Memory B cell (primary cell): Measurements from ENCODE around the gene VKORC1.
A peak's percentile ranks its signal among the peaks of the same experiment; 100 is the strongest.
"Not testable (repeated sequence)": the region's sequence is repeated elsewhere in the genome, so short reads cannot be mapped to it uniquely, and the experiment has no call there.

Source experiments
- ATAC-seq: fragments of 150-1000 bp; cut with Tn5 transposase; 2 replicates; pipeline ENCODE4 v1.10.0; 2021; ENCODE audit warnings: low read depth, mild to moderate bottlenecking, moderate library complexity
- DNase-seq, 2 donors: peaks; one replicate each; pipeline ENCODE4 v3.0.0; 2022; ENCODE audit warnings: low spot score in 2 of 2
- H3K27ac Mint-ChIP-seq: one replicate; pipeline ENCODE4 v1.8.0; 2022; ENCODE audit warnings: mild to moderate bottlenecking, moderate library complexity, mixed read lengths
- H3K27me3 Mint-ChIP-seq: one replicate; pipeline ENCODE4 v1.8.0; 2022; ENCODE audit warnings: mixed read lengths
- H3K36me3 Mint-ChIP-seq: one replicate; pipeline ENCODE4 v1.8.0; 2022; ENCODE audit warnings: mild to moderate bottlenecking, mixed read lengths
- H3K4me1 Mint-ChIP-seq: one replicate; pipeline ENCODE4 v1.8.0; 2022; ENCODE audit warnings: mixed read lengths
- H3K4me3 Mint-ChIP-seq: one replicate; pipeline ENCODE4 v1.8.0; 2022; ENCODE audit warnings: mild to moderate bottlenecking, moderate library complexity, mixed read lengths
- H3K9me3 Mint-ChIP-seq: one replicate; pipeline ENCODE4 v1.8.0; 2022; ENCODE audit warnings: mixed read lengths

Gene VKORC1

GRCh38 chr16:31094424-31095120 is at the start of gene VKORC1:
TSS of gene VKORC1 (minus strand) at chr16:31094797. CDS start at chr16:31094729, 68 bp downstream.
- DNase-seq (peak; percentile 68 to 79), ATAC-seq (peak; percentile 86)
- H3K9me3 Mint-ChIP-seq = no peaks in the 10 kb centered on the region
- no peaks in the 10 kb centered on the region for H3K27me3 Mint-ChIP-seq
- H3K36me3 Mint-ChIP-seq = peaks cover 3% of the 10 kb centered on the region
- peak within 1 kb of the TSS; percentile 91 for H3K27ac Mint-ChIP-seq
- peak within 1 kb of the TSS; percentile 81 for H3K4me3 Mint-ChIP-seq
- peaks cover 17% of the 10 kb centered on the region for H3K4me1 Mint-ChIP-seq

DNA sequence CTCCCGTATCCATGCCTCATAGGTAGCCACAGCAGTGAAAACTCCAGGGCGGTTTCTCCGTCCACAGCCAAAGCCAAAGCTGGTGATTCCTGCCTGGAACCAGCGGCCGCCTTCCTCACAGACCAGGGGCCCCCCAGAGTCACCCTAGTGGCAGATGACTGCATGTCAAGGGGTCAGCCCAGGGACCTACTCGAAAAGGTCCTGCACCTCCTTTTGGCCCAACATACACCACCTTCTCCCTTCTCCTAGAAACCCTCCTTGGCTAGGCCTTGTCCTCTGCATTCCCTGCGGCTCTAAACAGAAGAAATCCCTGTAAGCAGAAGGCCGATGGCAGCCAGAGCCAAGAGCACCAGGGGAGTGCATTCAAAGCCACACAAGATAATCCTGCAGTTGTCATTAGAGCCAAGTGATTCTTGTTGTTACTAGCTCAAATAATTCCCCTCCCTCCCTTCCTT is 49.1 kb upstream of the VKORC1 start:
- Mint-ChIP-seq H3K4me3 (peak overlapping the region; percentile 66), H3K9me3 (no peaks in the 10 kb centered on the region), H3K27me3 (peaks cover 6% of the 10 kb centered on the region), H3K4me1 (peaks cover 6% of the 10 kb centered on the region), H3K27ac (no peak overlapping the region), H3K36me3 (no peaks in the 10 kb centered on the region)
- no peak for ATAC-seq
- no peak for DNase-seq

- Mint-ChIP-seq H3K27me3 (peaks cover 6% of the 10 kb centered on the region), H3K4me1 (peaks cover 6% of the 10 kb centered on the region), H3K36me3 (no peaks in the 10 kb centered on the region), H3K27ac (no peak overlapping the region), H3K9me3 (no peaks in the 10 kb centered on the region), H3K4me3 (peak overlapping the region; percentile 66)
- no peak for DNase-seq
- no peak for ATAC-seq
These were observed 48.6 kb upstream of the VKORC1 start for GRCh38 chr16:31143011-31143693.

DNA sequence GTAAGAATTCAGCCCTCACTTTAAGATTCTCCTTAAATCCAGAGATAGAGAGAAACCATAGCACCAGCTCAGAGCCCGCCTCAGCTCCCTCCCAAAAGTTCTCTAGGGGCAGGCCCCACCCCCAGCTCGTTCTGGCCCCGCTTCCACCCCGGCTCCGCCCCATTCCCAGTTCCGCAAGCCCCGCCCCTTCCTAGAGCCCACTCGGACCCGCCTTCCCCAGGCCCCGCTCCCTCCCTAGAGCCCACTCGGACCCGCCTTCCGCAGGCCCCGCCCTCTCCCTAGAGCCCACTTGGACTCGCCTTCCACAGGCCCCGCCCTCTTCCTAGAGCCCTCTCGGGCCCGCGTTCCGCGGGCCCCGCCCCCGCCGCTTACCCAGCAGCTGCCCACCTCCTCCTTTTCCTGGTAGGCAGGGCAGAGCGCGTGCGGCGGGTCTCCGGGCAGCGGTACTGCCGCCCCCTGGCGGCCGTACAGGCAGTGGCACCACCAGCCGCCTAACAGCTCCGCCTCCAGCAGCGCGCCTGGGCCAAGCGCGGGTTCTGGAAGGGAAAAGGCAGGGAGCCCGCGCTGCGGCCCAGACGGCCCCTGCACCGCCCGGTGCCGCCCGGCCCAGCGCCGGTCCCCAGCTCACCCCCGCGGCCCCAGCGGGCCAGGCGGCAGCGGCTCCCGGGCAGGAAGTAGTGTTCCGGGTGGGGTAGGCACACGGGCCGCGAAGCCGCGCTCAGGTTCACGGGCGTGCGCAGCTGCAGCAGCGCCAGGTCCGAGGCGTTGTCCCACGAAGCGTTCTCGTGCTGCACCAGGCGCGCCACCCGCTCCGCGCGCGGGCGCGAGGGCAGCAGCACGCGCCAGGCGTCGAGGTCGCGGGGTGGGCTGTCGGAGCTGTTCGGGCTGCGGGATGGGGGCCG is 47.8 kb upstream of the VKORC1 start:
- H3K4me1 Mint-ChIP-seq = peaks cover 6% of the 10 kb centered on the region
- peaks cover 4% of the 10 kb centered on the region for H3K27me3 Mint-ChIP-seq
- peak overlapping the region; percentile 76 for H3K27ac Mint-ChIP-seq
- DNase-seq = peak; percentile 88 to 94
- no peaks in the 10 kb centered on the region for H3K9me3 Mint-ChIP-seq
- peak overlapping the region; percentile 81 for H3K4me3 Mint-ChIP-seq
- ATAC-seq = peak; percentile 86
- no peaks in the 10 kb centered on the region for H3K36me3 Mint-ChIP-seq

DNA sequence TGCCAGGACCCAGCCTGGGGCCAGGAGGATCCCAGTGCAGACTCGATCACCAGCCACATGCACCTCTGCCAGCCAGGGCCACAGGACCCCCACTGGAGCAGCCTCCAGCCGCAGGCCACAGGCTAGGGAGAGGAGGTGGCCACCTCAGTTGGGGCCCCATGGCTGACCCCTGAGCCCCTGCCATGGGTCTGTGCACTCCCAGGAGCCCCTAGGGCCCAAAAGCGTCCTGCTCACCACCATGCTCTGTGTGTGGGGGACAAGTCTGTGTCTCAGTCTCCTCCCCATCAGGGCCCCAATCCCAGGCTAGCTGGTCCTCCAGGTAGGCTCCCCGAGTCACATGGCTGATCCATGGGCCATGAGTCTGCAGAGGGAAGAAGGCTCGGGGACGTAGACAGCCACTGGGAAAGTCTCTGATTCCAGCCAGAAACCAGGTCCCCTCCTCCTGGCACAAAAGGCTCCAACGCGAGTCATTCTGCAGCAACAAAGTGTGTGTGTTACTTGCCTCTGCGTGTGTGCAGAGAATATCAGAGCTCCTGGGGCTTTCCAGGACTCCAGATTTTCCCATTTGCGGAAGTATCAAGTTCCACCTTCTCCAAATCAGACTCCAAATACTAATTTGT is 47.0 kb upstream of the VKORC1 start:
- DNase-seq (no peak), ATAC-seq (no peak)
- Mint-ChIP-seq H3K27ac (peak overlapping the region; percentile 76), H3K27me3 (peaks cover 4% of the 10 kb centered on the region), H3K4me3 (peak overlapping the region; percentile 81), H3K4me1 (peaks cover 6% of the 10 kb centered on the region), H3K9me3 (no peaks in the 10 kb centered on the region), H3K36me3 (no peaks in the 10 kb centered on the region)

DNA sequence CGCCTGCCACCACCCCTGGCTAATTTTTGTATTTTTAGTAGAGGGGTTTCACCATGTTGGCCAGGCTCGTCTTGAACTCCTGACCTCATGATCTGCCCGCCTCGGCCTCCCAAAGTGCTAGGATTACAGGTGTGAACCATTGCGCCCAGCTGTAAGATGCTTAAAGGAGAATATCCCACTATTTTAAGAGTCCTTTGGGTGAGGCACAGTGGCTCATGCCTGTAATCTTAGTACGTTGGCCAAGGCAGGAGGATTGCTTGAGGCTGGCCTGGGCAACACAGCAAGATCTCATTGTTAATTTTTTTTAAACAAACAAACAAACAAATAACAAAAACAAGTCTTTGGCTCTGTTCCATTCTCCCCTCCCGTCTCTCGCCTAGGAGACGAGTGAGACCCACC is 46.5 kb upstream of the VKORC1 start:
- not testable (repeated sequence) for H3K4me1 Mint-ChIP-seq, H3K27ac Mint-ChIP-seq, ATAC-seq, DNase-seq, H3K4me3 Mint-ChIP-seq, H3K9me3 Mint-ChIP-seq, H3K27me3 Mint-ChIP-seq, H3K36me3 Mint-ChIP-seq

DNA sequence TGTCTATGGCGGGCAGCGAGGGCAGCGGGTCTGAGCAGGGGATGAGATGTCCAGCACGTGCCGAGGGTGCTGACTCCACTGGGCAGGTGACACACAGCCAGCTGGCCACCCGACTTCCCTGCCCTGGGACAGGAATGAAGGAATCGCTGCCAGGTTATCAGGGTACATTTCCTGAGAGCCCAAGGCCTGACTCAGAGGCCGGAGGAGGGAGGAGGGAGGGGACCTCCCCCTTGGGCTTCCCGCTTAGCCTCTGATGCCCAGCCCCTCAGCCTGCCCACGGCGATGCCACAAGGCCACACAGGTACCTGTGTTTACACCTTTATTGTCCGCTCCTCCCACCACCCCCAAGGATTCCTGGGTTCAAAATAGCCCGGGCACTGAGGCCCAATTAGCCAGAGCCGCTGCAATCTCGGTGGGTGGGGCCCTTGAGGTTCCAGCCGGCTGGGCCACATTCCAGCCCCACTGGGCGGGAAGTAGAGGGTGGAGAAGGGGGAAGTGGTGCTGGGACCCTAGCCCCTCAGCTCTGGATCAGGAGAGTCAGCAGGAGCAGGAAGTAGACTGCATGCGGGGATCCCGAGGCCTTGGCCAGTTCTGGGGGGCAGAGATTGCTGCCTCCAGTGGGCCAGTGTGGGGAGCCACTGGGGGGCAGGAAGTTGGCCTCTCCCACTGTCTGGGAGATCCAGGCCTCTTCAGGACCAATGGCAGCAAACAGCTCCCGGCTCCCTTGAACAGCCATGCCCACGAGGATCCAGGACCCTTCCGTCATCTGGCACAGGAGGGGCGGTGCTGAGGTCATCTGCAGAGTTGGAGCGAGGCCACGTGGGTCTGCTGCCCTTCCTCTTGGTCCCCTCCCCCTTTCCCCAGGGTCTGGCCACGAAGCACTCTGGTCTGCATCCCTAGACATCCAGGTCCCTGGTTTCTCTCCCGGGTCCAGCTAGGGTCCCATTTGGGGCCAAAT is 44.3 kb upstream of the VKORC1 start:
- Mint-ChIP-seq H3K27ac (no peak overlapping the region), H3K36me3 (no peaks in the 10 kb centered on the region), H3K4me3 (no peak overlapping the region), H3K9me3 (no peaks in the 10 kb centered on the region), H3K27me3 (no peaks in the 10 kb centered on the region), H3K4me1 (peaks cover 6% of the 10 kb centered on the region)
- ATAC-seq = no peak
- DNase-seq = no peak

GRCh38 chr16:31136822-31137499 is 42.4 kb upstream of the VKORC1 start:
- DNase-seq, H3K27ac Mint-ChIP-seq, H3K36me3 Mint-ChIP-seq, H3K4me1 Mint-ChIP-seq, ATAC-seq, H3K9me3 Mint-ChIP-seq, H3K27me3 Mint-ChIP-seq, H3K4me3 Mint-ChIP-seq: not testable (repeated sequence)

GRCh38 chr16:31136287-31136662 is 41.7 kb upstream of the VKORC1 start:
- H3K36me3 Mint-ChIP-seq = peaks cover 2% of the 10 kb centered on the region
- H3K27me3 Mint-ChIP-seq = no peaks in the 10 kb centered on the region
- ATAC-seq = no peak
- no peaks in the 10 kb centered on the region for H3K4me1 Mint-ChIP-seq
- H3K4me3 Mint-ChIP-seq = no peak overlapping the region
- no peak overlapping the region for H3K27ac Mint-ChIP-seq
- DNase-seq = no peak
- H3K9me3 Mint-ChIP-seq = no peaks in the 10 kb centered on the region

GRCh38 chr16:31135535-31136286 is 41.1 kb upstream of the VKORC1 start, which contains the start of gene PRSS8:
TSS of gene PRSS8 (minus strand) at chr16:31135727. CDS start at chr16:31135498, 229 bp downstream.
- Mint-ChIP-seq H3K9me3 (no peaks in the 10 kb centered on the region), H3K27ac (no peak within 1 kb of the TSS), H3K27me3 (no peaks in the 10 kb centered on the region), H3K4me3 (no peak within 1 kb of the TSS), H3K4me1 (no peaks in the 10 kb centered on the region), H3K36me3 (peaks cover 2% of the 10 kb centered on the region)
- ATAC-seq (no peak), DNase-seq (no peak)

GRCh38 chr16:31134625-31135534 is 40.3 kb upstream of the VKORC1 start:
- Mint-ChIP-seq H3K27ac (no peak overlapping the region), H3K27me3 (no peaks in the 10 kb centered on the region), H3K9me3 (no peaks in the 10 kb centered on the region), H3K36me3 (peaks cover 2% of the 10 kb centered on the region), H3K4me1 (no peaks in the 10 kb centered on the region), H3K4me3 (no peak overlapping the region)
- DNase-seq (no peak), ATAC-seq (no peak)
